ENCODE data around the gene TSPYL1.

The TSPYL1 gene

GRCh38 chr6:116313101-116313776 is 33.5 kb upstream of the TSPYL1 start:
- Histone ChIP-seq H4K91ac (ENCODE audit: low read depth, low read length) (no peak overlapping the region), H3K14ac (ENCODE audit: low read length) (no peak overlapping the region), H3K79me1 (ENCODE audit: low read length) (no peaks in the 10 kb centered on the region), H3K36me3 (ENCODE audit: control insufficient read depth in 1 of 2, insufficient read depth in 2 of 2, low read length in 2 of 2) (no peaks in the 10 kb centered on the region), H2BK12ac (ENCODE audit: low read length) (no peak overlapping the region), H2AK5ac (ENCODE audit: low read length) (no peak overlapping the region), H3K23ac (ENCODE audit: low read length) (no peak overlapping the region), H4K12ac (ENCODE audit: low read depth, low read length) (no peak overlapping the region), H3K4ac (ENCODE audit: low read depth, low read length) (no peak overlapping the region), H3K4me2 (ENCODE audit: low read length) (no peak overlapping the region), H2BK120ac (ENCODE audit: insufficient read depth, low read length, poor library complexity) (no peak overlapping the region), H3K4me1 (ENCODE audit: control insufficient read depth in 1 of 2, insufficient read depth in 2 of 2, low read length in 2 of 2) (no peaks in the 10 kb centered on the region), H3K9ac (ENCODE audit: low read length) (no peak overlapping the region), H3K9me3 (ENCODE audit: insufficient read depth, low read depth, low read length) (no peaks in the 10 kb centered on the region), H3K79me2 (ENCODE audit: control insufficient read depth, insufficient read depth, low read length, poor library complexity) (no peaks in the 10 kb centered on the region), H3K4me3 (ENCODE audit: low read depth, low read length) (no peak overlapping the region), H3K18ac (ENCODE audit: low read length) (no peak overlapping the region), H2AFZ (ENCODE audit: insufficient read depth, low read length, poor library complexity) (no peak overlapping the region), H4K8ac (ENCODE audit: low read depth, low read length) (no peak overlapping the region), H2BK5ac (ENCODE audit: low read depth, low read length, poor library complexity) (no peak overlapping the region), H3K27ac (ENCODE audit: low read depth, low read length) (no peak overlapping the region), H3K27me3 (ENCODE audit: insufficient read depth, low read length) (no peaks in the 10 kb centered on the region)
- no CpG with 5 or more reads among the region's 2 CpGs for WGBS (ENCODE audit: extremely low coverage, insufficient coverage, insufficient read length)
- no peak for DNase-seq

- Histone ChIP-seq H3K14ac (ENCODE audit: low read length) (no peak overlapping the region), H3K9ac (ENCODE audit: low read length) (no peak overlapping the region), H2AK5ac (ENCODE audit: low read length) (no peak overlapping the region), H3K4me3 (ENCODE audit: low read depth, low read length) (no peak overlapping the region), H3K18ac (ENCODE audit: low read length) (no peak overlapping the region), H2BK12ac (ENCODE audit: low read length) (no peak overlapping the region), H2AFZ (ENCODE audit: insufficient read depth, low read length, poor library complexity) (no peak overlapping the region), H3K36me3 (ENCODE audit: control insufficient read depth in 1 of 2, insufficient read depth in 2 of 2, low read length in 2 of 2) (no peaks in the 10 kb centered on the region), H4K12ac (ENCODE audit: low read depth, low read length) (no peak overlapping the region), H3K9me3 (ENCODE audit: insufficient read depth, low read depth, low read length) (no peaks in the 10 kb centered on the region), H3K27ac (ENCODE audit: low read depth, low read length) (no peak overlapping the region), H3K79me1 (ENCODE audit: low read length) (no peaks in the 10 kb centered on the region), H4K91ac (ENCODE audit: low read depth, low read length) (no peak overlapping the region), H2BK120ac (ENCODE audit: insufficient read depth, low read length, poor library complexity) (no peak overlapping the region), H3K23ac (ENCODE audit: low read length) (no peak overlapping the region), H3K79me2 (ENCODE audit: control insufficient read depth, insufficient read depth, low read length, poor library complexity) (no peaks in the 10 kb centered on the region), H4K8ac (ENCODE audit: low read depth, low read length) (no peak overlapping the region), H3K4me2 (ENCODE audit: low read length) (no peak overlapping the region), H3K4ac (ENCODE audit: low read depth, low read length) (no peak overlapping the region), H3K4me1 (ENCODE audit: control insufficient read depth in 1 of 2, insufficient read depth in 2 of 2, low read length in 2 of 2) (no peaks in the 10 kb centered on the region), H3K27me3 (ENCODE audit: insufficient read depth, low read length) (no peaks in the 10 kb centered on the region), H2BK5ac (ENCODE audit: low read depth, low read length, poor library complexity) (no peak overlapping the region)
- no CpG with 5 or more reads among the region's 2 CpGs for WGBS (ENCODE audit: extremely low coverage, insufficient coverage, insufficient read length)
- DNase-seq: no peak
Observed at GRCh38 chr6:116309657-116310056, 29.9 kb upstream of the TSPYL1 start.

- Histone ChIP-seq H3K79me2 (ENCODE audit: control insufficient read depth, insufficient read depth, low read length, poor library complexity) (no peaks in the 10 kb centered on the region), H3K18ac (ENCODE audit: low read length) (no peak overlapping the region), H3K14ac (ENCODE audit: low read length) (no peak overlapping the region), H3K27ac (ENCODE audit: low read depth, low read length) (no peak overlapping the region), H4K8ac (ENCODE audit: low read depth, low read length) (no peak overlapping the region), H3K9ac (ENCODE audit: low read length) (no peak overlapping the region), H3K79me1 (ENCODE audit: low read length) (no peaks in the 10 kb centered on the region), H3K27me3 (ENCODE audit: insufficient read depth, low read length) (no peaks in the 10 kb centered on the region), H3K4ac (ENCODE audit: low read depth, low read length) (no peak overlapping the region), H2BK5ac (ENCODE audit: low read depth, low read length, poor library complexity) (no peak overlapping the region), H3K4me2 (ENCODE audit: low read length) (no peak overlapping the region), H4K12ac (ENCODE audit: low read depth, low read length) (no peak overlapping the region), H2AFZ (ENCODE audit: insufficient read depth, low read length, poor library complexity) (no peak overlapping the region), H4K91ac (ENCODE audit: low read depth, low read length) (no peak overlapping the region), H3K9me3 (ENCODE audit: insufficient read depth, low read depth, low read length) (no peaks in the 10 kb centered on the region), H2BK120ac (ENCODE audit: insufficient read depth, low read length, poor library complexity) (no peak overlapping the region), H3K4me1 (ENCODE audit: control insufficient read depth in 1 of 2, insufficient read depth in 2 of 2, low read length in 2 of 2) (no peaks in the 10 kb centered on the region), H3K36me3 (ENCODE audit: control insufficient read depth in 1 of 2, insufficient read depth in 2 of 2, low read length in 2 of 2) (no peaks in the 10 kb centered on the region), H2AK5ac (ENCODE audit: low read length) (no peak overlapping the region), H2BK12ac (ENCODE audit: low read length) (no peak overlapping the region), H3K23ac (ENCODE audit: low read length) (no peak overlapping the region), H3K4me3 (ENCODE audit: low read depth, low read length) (no peak overlapping the region)
- no peak for DNase-seq
Observed at GRCh38 chr6:116309001-116309400, 29.3 kb upstream of the TSPYL1 start.

- H4K91ac ChIP-seq (ENCODE audit: low read depth, low read length): no peak overlapping the region
- DNase-seq: no peak
- H2BK120ac ChIP-seq (ENCODE audit: insufficient read depth, low read length, poor library complexity): no peak overlapping the region
- no peak overlapping the region for H2AK5ac ChIP-seq (ENCODE audit: low read length)
- H3K4ac ChIP-seq (ENCODE audit: low read depth, low read length): no peak overlapping the region
- H3K9ac ChIP-seq (ENCODE audit: low read length): no peak overlapping the region
- no peak overlapping the region for H3K4me3 ChIP-seq (ENCODE audit: low read depth, low read length)
- no peak overlapping the region for H2BK5ac ChIP-seq (ENCODE audit: low read depth, low read length, poor library complexity)
- no CpG with 5 or more reads among the region's 1 CpG for WGBS (ENCODE audit: extremely low coverage, insufficient coverage, insufficient read length)
- no peak overlapping the region for H3K4me2 ChIP-seq (ENCODE audit: low read length)
- H3K79me1 ChIP-seq (ENCODE audit: low read length): no peaks in the 10 kb centered on the region
- no peak overlapping the region for H4K12ac ChIP-seq (ENCODE audit: low read depth, low read length)
- no peak overlapping the region for H2BK12ac ChIP-seq (ENCODE audit: low read length)
- no peaks in the 10 kb centered on the region for H3K79me2 ChIP-seq (ENCODE audit: control insufficient read depth, insufficient read depth, low read length, poor library complexity)
- no peaks in the 10 kb centered on the region for H3K4me1 ChIP-seq (ENCODE audit: control insufficient read depth in 1 of 2, insufficient read depth in 2 of 2, low read length in 2 of 2)
- H3K36me3 ChIP-seq (ENCODE audit: control insufficient read depth in 1 of 2, insufficient read depth in 2 of 2, low read length in 2 of 2): no peaks in the 10 kb centered on the region
- H3K23ac ChIP-seq (ENCODE audit: low read length): no peak overlapping the region
- no peak overlapping the region for H3K14ac ChIP-seq (ENCODE audit: low read length)
- no peak overlapping the region for H4K8ac ChIP-seq (ENCODE audit: low read depth, low read length)
- no peak overlapping the region for H2AFZ ChIP-seq (ENCODE audit: insufficient read depth, low read length, poor library complexity)
- no peaks in the 10 kb centered on the region for H3K9me3 ChIP-seq (ENCODE audit: insufficient read depth, low read depth, low read length)
- no peak overlapping the region for H3K18ac ChIP-seq (ENCODE audit: low read length)
- no peak overlapping the region for H3K27ac ChIP-seq (ENCODE audit: low read depth, low read length)
- H3K27me3 ChIP-seq (ENCODE audit: insufficient read depth, low read length): no peaks in the 10 kb centered on the region
Observed at GRCh38 chr6:116307633-116308032, 27.9 kb upstream of the TSPYL1 start.

Measured in trophoblast cell (in vitro differentiated cells and primary cell).